Endothelial cell (in vitro differentiated cells): ENCODE measurements around the gene DHRS12. TPM values are rescaled to one million over a fixed set of nuclear protein-coding genes. Genes with fewer than 3 reads are reported as not detected.

ENCODE experiments used
- DNase-seq: peaks from one replicate; pipeline ENCODE4 v3.0.0; 2021; ENCODE audit warnings: low spot score
- H3K27ac Mint-ChIP-seq: one replicate; pipeline ENCODE4 v1.8.0; 2021; ENCODE audit warnings: mixed read lengths, inconsistent platforms; ENCODE audit not compliant: unreplicated experiment
- H3K27me3 Mint-ChIP-seq: one replicate; pipeline ENCODE4 v1.8.0; 2021; ENCODE audit warnings: mild to moderate bottlenecking, moderate library complexity, mixed read lengths, inconsistent platforms; ENCODE audit not compliant: unreplicated experiment
- H3K36me3 Mint-ChIP-seq: one replicate; pipeline ENCODE4 v1.8.0; 2021; ENCODE audit warnings: mild to moderate bottlenecking, low read depth, mixed read lengths, inconsistent platforms; ENCODE audit not compliant: unreplicated experiment
- H3K4me1 Mint-ChIP-seq: one replicate; pipeline ENCODE4 v1.8.0; 2021; ENCODE audit warnings: mild to moderate bottlenecking, mixed read lengths, inconsistent platforms; ENCODE audit not compliant: unreplicated experiment
- H3K4me3 Mint-ChIP-seq: one replicate; pipeline ENCODE4 v1.8.0; 2021; ENCODE audit warnings: mild to moderate bottlenecking, mixed read lengths, inconsistent platforms; ENCODE audit not compliant: unreplicated experiment
- H3K9me3 Mint-ChIP-seq: one replicate; pipeline ENCODE4 v1.8.0; 2021; ENCODE audit warnings: mixed read lengths, inconsistent platforms; ENCODE audit not compliant: unreplicated experiment
- long read RNA-seq: library from polyadenylated mRNA; unstranded; transcript quantifications from one replicate; pipeline ENCODE4 v2.0.0, GENCODE V29; 2020; ENCODE audit not compliant: unreplicated experiment
- total RNA-seq: library from RNA; stranded (reverse); fragmentation: NEBNext Ultra II Directional; extraction: Animal tissue kit (Norgen Biotek cat#: 25700); gene quantifications from one replicate; pipeline ENCODE4 v1.2.1, GENCODE V29; 2021; ENCODE audit not compliant: unreplicated experiment
- TF ChIP-seq, protein P1 (sequence below): fragments of 200-600 bp; sonication (generic); IDR thresholded peaks from one replicate; pipeline ENCODE4 v1.5.0; 2021; ENCODE audit warnings: antibody characterized with exemption; ENCODE audit not compliant: unreplicated experiment

The DHRS12 gene, protein sequence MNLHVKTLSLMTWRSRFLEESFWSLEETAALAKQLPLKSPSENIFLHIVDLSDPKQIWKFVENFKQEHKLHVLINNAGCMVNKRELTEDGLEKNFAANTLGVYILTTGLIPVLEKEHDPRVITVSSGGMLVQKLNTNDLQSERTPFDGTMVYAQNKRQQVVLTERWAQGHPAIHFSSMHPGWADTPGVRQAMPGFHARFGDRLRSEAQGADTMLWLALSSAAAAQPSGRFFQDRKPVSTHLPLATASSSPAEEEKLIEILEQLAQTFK
- total RNA-seq, result 13.3 TPM
- long read RNA-seq, partial matches to known transcripts, result 1 of 8 reads
- long read RNA-seq, other reads (novel, unspliced or antisense), result 6 of 8 reads

DNA sequence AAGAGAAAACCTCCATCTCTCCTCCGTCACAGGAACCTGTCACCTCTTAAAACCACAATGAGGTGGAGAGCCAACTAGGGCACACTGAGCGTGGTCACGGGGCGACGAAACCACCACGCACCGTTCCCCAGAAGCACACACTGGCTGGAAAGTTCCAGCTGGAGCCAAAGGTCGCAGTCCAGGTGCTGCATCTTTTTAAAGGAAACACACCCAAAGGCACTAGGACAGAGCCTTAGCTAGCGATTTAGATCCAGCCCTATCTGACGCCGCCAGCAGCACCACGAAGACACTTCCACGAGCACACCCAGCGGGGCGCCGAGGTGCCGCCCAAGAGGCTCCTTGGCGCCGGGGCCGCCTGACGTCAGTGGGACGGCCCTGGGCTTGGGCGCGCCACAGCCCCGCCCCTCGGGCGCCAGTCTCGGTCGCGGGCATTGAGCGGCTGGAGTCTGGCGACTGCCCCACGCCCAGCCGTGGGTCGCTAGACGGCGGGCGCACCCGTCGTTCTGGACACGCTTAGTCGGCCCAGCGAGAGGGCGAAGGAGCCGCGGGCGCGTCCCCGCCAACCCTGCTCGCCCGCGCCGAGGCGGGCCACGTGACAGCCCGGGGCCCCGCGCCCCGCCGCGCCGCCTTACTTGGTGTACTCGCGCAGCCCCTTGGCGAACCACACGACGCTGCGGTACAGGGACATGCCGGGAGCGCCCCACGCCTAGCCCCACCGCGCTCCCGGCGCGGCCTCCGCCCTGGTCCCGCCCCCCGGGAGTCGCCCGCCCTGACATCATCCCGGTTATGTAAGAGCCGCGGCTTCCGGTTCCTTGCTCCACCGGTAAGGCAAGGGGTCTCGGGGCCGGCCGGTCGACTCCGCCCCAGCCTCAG, at the start of gene DHRS12:
Gene DHRS12 (minus strand): TSS at position 742 of the 873 bp plus-strand sequence. CDS start 4,504 bp downstream, outside the sequence.
- peak; percentile 74 for DNase-seq
- TF ChIP-seq, protein P1, sequence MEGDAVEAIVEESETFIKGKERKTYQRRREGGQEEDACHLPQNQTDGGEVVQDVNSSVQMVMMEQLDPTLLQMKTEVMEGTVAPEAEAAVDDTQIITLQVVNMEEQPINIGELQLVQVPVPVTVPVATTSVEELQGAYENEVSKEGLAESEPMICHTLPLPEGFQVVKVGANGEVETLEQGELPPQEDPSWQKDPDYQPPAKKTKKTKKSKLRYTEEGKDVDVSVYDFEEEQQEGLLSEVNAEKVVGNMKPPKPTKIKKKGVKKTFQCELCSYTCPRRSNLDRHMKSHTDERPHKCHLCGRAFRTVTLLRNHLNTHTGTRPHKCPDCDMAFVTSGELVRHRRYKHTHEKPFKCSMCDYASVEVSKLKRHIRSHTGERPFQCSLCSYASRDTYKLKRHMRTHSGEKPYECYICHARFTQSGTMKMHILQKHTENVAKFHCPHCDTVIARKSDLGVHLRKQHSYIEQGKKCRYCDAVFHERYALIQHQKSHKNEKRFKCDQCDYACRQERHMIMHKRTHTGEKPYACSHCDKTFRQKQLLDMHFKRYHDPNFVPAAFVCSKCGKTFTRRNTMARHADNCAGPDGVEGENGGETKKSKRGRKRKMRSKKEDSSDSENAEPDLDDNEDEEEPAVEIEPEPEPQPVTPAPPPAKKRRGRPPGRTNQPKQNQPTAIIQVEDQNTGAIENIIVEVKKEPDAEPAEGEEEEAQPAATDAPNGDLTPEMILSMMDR, result no peak
- H3K36me3 Mint-ChIP-seq, result peaks cover 5% of the 10 kb centered on the region
- no peaks in the 10 kb centered on the region for H3K9me3 Mint-ChIP-seq
- H3K4me1 Mint-ChIP-seq, result peaks cover 59% of the 10 kb centered on the region
- peak within 1 kb of the TSS; percentile 91 for H3K4me3 Mint-ChIP-seq
- peaks cover 8% of the 10 kb centered on the region for H3K27me3 Mint-ChIP-seq
- H3K27ac Mint-ChIP-seq, result peak within 1 kb of the TSS; percentile 93

DNA sequence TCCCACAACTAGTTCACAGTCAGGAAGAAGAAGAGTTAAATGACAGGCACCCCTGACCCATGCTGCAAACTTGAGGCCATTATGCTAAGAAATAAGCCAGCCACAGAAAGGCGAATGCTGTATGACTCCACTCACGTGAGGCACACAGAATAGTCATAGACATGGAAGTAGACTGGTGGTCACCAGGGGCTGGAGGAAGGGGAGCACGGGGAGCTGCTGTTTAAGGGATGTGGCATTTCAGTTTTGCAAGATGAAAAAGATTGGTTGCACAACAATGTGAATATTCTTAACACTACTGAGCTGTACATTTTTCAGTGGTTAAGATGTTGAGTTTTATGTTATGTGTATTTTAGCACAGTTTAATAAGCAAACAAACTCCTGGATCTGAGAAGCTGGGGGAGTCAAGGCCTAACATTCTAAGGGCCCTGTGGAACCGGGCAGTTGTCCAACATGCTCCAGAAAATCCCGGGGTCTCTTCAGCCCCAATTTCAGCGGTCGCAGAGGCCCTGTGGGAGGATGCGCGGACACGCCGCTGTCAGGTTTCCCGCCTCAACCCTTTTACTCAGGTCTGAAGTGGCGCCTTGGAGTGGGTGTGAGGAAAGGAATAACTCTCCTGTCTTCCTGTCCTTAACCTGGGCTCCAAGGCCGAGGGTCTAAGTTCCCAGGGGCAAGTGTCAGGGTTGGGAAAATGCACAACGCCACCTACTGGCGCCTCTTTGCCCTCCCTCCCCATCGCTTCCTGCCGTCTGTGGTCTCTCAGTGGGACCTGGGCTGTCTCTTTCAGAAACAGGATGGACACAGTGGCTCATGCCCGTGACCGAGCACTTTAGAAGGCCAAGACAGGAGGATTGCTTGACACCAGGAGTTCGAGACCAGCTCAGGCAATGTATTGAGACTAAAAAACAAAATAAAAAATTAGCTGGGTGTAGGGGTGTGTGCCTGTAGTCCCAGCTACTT, 45.5 kb upstream of the DHRS12 start:
- Mint-ChIP-seq H3K9me3 (no peaks in the 10 kb centered on the region), H3K27ac (no peak overlapping the region), H3K4me1 (peaks cover 11% of the 10 kb centered on the region), H3K36me3 (no peaks in the 10 kb centered on the region), H3K27me3 (no peaks in the 10 kb centered on the region), H3K4me3 (no peak overlapping the region)
- peak; percentile 65 for DNase-seq
- TF ChIP-seq, protein P1, result peak; percentile 73

DNA sequence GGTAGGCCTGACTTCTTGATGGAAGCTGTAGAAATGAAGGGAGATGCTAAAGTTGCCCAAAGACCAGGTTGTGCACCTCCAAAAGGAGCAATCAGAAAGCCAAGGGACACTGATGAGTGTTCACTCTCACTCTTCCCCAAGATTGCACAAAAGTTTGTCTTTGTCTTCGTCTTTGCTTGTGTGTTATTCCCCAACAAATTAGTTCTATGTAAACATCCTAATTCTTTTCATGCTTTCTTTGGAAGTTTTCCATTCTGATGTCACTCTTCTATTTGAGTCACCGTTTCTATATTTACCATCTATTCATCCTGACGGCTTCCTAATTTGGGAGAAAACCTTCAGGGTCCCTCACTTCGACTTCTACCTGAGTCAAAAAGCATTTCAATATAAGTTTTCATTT, 44.7 kb upstream of the DHRS12 start:
- H3K4me3 Mint-ChIP-seq, result no peak overlapping the region
- no peaks in the 10 kb centered on the region for H3K9me3 Mint-ChIP-seq
- H3K4me1 Mint-ChIP-seq, result peaks cover 12% of the 10 kb centered on the region
- H3K27me3 Mint-ChIP-seq, result no peaks in the 10 kb centered on the region
- TF ChIP-seq, protein P1, result no peak
- no peaks in the 10 kb centered on the region for H3K36me3 Mint-ChIP-seq
- H3K27ac Mint-ChIP-seq, result no peak overlapping the region
- DNase-seq, result no peak

DNA sequence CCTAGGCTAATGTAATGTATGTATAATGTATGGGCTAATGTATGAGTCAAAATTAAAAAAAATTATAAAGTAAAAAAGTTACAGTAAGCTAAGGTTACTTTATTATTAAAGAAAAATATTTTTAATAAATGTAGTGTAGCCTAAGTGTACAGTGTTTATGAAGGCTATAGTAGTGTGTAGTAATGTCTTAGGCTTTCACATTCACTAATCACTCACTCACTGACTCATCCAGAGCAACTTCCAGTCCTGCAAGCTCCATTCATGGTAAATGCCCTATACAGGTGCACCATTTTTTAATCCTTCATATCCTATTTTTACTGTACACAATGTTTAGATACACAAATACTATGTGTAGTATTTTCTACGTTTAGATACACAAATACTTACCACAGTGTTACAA, 42.8 kb upstream of the DHRS12 start:
- Mint-ChIP-seq H3K27me3 (no peaks in the 10 kb centered on the region), H3K36me3 (no peaks in the 10 kb centered on the region), H3K4me1 (peaks cover 12% of the 10 kb centered on the region), H3K27ac (no peak overlapping the region), H3K4me3 (no peak overlapping the region), H3K9me3 (no peaks in the 10 kb centered on the region)
- TF ChIP-seq, protein P1, result no peak
- no peak for DNase-seq
